Measurements from ENCODE around the gene NAA40.

DNA sequence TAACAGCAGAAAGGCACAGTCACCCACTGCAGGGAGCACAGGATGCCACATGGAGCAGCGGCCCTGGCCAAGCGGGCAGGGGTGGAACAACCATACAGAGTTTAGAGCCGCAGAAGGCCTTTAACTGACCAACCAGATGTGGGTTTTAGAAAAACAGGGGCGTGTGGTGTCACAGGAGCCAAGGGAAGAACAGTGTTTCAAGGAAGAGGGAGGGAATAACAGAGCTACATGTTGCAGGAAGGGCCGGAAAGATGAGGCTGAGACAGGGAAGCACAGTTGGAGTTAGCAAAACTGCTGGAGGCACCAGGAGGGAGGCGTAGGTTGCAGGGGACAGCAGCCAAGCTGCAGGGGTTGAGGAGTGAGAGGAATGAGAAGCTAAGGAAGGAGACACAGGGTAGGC is 7.8 kb upstream of the NAA40 start:
- TF ChIP-seq, protein P1, sequence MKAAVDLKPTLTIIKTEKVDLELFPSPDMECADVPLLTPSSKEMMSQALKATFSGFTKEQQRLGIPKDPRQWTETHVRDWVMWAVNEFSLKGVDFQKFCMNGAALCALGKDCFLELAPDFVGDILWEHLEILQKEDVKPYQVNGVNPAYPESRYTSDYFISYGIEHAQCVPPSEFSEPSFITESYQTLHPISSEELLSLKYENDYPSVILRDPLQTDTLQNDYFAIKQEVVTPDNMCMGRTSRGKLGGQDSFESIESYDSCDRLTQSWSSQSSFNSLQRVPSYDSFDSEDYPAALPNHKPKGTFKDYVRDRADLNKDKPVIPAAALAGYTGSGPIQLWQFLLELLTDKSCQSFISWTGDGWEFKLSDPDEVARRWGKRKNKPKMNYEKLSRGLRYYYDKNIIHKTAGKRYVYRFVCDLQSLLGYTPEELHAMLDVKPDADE (IDR thresholded peaks at IDR 0.05): no peak
- TF ChIP-seq POLR2AphosphoS5 (IDR thresholded peaks at IDR 0.05; ENCODE audit: low read depth) (no peak), STAT1 (IDR thresholded peaks at IDR 0.05; ENCODE audit: unreplicated experiment) (no peak), CTCF (conservative IDR thresholded peaks at IDR 0.05; ENCODE audit: low read depth in 2 of 2) (no peak), REST (IDR thresholded peaks at IDR 0.05; ENCODE audit: unreplicated experiment) (no peak), EZH2phosphoT487 (IDR thresholded peaks at IDR 0.05; ENCODE audit: unreplicated experiment) (no peak), CREB1 (CRISPR knock-in tag; IDR thresholded peaks at IDR 0.05; ENCODE audit: low read depth) (no peak), EZH2 (IDR thresholded peaks at IDR 0.05; ENCODE audit: low read depth, unreplicated experiment) (no peak), ZNF114 (CRISPR knock-in tag; IDR thresholded peaks at IDR 0.05) (no peak), NANOG (IDR thresholded peaks at IDR 0.05; ENCODE audit: borderline replicate concordance) (no peak), JUNB (IDR thresholded peaks at IDR 0.05; ENCODE audit: unreplicated experiment) (no peak), ZNF462 (CRISPR knock-in tag; IDR thresholded peaks at IDR 0.05) (no peak), ZNF331 (CRISPR knock-in tag; IDR thresholded peaks at IDR 0.05; ENCODE audit: low read depth) (no peak)

Data from GM23338 (cell line).